ENCODE data around the gene AK5.

The AK5 gene

DNA sequence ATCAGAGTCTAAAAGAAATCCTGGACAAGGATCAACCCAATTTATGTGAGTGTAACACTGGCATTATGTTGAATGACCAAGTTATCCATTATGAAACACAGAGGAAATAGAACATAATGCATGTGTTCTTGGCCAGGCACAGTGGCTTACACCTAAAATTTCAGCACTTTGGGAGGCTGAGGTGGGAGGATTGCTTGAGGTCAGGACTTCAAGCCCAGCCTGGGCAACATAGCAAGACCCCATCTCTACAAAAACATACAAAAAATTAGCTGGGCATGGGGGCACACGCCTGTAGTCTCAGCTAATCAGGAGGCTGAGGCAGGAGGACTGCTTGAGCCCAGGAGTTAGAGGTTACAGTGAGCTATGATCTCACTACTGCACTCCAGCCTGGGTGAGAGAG, 270.8 kb downstream of the AK5 start:
- DNase-seq, result no peak

DNA sequence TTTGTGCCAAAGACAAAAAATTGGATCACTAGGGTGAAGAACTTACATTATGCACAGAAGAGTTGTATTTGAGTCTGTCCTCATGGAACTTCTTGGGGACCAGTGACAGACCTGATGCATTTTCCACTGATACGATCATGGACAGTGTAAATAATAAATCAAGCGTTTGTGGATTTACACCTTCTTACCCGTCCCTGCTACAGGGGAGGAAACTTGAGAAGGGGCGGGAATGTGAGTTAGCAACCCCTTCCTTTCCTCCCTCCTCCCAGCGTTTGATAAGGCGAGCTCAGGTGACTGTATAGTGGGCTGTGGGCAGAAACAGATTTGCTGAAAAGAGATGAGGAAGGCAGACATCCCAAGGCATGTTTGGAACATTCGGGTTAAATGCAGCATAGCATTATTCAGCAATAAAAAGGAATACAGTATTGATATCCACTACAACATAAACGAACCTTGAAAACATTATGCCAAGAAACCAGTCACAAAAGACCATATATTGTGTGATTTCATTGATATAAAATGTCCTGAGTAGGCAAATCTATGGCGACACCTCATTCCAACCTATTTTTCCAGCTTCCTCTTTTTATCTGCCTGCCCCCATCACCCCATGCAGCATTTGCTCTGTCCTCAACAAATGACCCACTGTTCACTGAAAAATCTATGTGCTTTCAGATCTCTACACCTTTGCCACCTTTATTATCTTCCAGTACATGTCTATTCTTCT, 271.9 kb downstream of the AK5 start:
- DNase-seq, result no peak

DNA sequence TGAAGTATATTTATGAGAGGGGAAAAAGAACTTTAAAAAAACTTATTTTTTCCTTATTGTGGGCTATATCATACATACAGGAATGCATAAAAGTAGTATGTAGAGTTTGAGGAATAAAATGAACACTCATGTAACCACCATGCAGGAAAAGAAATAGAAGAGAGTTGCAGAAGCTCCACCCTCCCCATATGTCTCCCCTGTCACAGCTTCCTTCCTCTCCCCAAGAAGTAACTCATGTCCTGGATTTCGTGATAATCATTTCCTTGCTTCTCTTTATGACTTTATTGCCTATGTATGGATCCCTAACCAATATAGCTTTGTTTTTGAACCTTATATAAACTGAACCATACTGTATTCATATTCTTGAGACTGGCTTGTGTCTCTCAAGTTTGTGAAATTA, 274.2 kb downstream of the AK5 start:
- DNase-seq, result no peak

DNA sequence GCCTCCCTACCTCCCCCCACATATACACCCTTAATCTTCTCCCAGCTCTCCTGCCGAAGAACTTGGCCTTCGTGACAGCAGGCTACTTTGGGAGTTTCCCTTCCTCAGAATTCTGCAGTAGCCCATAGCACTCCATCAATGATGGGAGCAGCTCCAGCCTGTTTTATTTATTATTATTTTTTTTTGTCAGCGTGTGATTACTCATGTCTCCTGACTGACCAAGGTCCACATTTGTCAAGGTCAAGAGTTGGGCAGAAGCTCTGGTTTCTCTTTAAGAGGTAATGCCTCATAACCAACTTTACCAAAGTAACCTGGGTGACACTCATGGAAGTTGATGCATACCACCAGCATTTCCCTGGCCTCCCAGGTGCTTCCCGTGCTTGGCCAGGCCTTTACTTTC, 275.2 kb downstream of the AK5 start:
- no peak for DNase-seq

DNA sequence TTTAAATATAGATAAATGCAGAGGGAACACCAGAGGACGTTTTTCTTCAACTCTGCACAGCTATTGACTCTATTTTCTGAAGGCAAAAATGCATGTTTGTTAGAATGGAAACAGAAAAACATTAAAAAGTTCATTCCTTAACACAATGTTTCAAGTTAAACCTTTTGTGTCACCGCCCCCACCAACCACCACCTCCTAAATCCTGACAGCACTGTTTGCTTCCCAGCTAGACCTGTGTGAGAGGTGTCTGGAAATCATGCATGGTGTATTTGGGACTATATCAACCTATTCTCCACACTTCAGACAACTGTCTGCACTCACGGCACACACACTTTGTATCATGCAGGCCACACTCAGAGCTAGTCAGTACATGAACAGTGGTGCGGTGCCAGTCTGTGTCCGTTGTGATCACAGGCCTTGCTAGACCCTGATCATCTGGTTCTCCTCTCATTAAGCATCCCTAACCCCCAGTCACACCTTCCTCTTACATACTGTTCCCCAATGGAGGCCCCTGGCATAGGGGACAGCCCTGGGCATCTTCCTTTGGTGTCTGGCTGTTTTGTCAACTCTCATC, 276.9 kb downstream of the AK5 start:
- no peak for DNase-seq

DNA sequence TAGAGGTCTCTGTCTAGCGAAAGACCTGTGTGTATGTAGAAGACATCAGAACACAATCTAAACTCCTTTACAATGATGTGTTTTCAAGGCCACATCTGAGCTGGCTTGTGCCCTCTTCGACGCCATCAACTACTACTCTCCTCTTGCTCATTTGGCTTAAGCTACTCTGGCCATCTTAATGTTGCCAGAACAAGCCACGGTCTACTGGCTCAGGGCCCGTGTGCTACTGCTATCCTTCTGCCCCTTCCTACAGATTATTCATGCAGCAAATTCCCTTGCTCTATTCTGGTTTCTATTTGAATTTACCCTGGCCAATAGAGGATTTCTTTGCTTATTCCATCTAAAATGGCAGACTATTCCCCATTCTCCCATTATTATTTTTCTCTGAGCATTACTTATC, 278.9 kb downstream of the AK5 start:
- no peak for DNase-seq

DNA sequence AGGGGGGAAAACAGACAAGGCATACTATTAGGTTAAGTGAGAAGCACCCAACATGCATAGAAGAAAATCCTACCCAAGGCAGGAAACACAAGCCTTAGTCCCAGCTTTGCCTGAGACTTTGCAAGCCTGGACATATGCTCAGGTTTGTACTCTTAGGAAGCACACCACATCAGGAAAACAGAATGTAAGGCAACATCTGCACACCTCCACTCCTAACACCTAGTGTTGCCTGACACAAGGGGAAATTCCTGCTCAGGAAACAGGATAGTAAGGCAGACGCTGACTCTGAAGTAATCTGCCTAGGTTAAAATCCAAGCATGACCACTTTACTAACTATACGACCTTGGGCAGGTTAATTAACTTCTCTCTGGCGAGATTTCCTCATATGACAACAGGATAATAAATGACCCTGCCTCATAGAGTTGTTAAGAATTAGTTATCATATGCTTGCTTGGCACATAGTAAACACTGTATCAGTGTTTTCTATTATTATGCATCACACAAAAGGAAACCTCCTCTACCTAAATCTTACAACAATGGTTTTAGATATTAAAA, 280.9 kb downstream of the AK5 start:
- no peak for DNase-seq

DNA sequence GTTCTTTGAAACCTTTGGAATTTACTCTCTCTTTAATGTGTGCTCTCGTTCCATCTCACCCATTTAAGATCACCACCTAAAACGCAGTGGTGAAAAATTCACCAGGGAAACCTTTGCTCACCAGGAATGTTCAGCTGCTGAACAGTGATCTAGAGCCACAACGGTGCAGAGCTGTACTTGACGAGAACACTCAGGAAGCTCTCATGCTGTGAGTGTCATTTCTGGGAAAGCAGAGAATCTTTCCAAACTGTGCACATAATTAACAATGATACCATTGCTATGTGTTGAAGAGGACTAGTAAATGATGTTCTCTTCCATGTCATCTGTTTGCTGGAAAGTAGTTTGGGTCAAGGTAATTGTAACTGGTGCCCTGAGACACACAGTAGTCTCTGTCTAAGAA, 283.5 kb downstream of the AK5 start:
- no peak for DNase-seq

DNA sequence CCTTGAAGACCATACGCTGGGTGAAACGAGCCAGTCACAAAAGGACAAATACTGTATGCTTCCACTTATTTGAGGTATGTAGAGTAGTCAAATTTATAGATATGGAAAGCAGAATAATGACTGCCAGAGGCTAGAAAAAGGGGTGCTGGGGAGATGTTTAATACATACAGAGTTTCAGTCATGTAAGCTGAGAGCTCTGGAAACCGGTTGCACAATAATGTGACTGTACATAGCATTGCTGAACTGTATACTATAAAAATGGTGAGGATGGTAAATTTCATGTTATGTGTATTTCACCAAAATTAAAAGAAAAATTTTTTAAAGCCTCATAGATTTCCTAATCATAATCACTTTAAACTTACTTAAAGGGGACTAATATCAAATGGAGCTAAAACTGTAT, 289.8 kb downstream of the AK5 start:
- DNase-seq, result no peak

DNA sequence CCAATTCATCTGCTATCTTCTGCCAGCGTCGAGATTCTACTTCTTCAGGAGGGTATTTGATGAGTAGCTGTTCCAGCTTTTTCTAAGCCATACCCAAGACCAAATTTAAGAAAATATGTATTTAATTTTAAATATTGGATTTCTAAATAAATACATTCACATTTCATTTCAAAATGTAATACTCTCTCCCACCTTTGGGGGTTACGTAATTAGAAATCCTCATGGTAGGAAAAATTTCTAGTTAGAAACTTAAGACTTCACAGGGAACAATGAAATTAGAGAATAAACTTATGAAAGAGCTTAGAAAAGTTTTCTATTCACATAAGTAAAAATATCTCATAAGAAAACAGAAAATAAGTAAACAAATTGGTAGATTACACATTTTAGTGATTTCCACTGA, 297.7 kb downstream of the AK5 start:
- DNase-seq, result no peak

DNA sequence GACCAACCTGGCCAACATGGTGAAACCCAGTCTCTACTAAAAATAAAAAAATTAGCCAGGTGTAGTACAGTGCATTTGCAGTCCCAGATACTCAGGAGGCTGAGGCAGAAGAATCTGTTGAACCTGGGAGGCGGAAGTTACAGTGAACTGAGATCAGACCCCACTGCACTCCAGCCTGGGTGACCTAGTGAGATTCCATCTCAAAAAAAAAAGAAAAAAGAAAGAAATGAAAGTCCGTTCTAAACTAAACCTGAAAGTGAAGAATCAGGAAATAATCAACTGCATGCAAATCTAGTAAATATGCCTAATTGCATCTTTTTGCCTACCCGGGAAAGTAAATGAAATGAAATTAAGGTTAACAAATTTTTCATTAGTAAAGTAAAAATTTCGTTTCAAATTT, 301.1 kb downstream of the AK5 start:
- no peak for DNase-seq

DNA sequence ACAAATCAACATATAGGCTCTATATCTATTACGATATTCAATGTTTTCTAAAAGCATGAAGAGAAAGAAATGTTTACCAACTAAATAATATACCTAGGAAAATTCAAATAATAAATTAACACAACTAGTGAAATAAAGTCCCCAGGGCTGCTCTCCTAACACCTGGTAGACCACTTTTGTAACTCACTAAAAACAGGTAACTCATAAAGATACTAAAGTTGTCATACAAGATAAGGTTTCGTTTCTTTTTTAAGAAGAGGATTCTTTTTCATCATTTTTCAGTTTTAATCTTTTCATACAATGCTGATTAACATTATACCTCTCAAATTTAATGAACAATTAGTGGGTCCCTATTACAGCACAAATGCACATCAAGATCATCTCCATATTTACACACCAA, 301.7 kb downstream of the AK5 start:
- no peak for DNase-seq

DNA sequence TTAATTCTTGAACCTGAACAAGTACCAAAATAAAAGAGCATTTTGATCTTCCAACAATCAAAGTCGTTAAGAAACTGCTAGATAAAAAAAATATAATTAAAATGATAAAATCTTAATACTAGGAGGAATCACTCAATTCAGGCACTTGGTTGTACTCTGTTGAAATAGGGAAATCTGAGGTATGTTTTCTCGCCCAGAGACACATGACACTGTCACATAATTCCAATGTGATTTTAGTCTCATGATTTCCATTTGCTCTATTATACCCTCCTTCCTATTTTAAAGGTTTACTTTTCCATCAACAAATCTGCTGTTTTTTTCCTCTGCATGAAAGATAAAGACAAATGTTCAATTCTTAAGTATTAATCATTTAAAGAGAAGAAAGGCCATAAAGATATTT, 303.1 kb downstream of the AK5 start:
- DNase-seq, result no peak

DNA sequence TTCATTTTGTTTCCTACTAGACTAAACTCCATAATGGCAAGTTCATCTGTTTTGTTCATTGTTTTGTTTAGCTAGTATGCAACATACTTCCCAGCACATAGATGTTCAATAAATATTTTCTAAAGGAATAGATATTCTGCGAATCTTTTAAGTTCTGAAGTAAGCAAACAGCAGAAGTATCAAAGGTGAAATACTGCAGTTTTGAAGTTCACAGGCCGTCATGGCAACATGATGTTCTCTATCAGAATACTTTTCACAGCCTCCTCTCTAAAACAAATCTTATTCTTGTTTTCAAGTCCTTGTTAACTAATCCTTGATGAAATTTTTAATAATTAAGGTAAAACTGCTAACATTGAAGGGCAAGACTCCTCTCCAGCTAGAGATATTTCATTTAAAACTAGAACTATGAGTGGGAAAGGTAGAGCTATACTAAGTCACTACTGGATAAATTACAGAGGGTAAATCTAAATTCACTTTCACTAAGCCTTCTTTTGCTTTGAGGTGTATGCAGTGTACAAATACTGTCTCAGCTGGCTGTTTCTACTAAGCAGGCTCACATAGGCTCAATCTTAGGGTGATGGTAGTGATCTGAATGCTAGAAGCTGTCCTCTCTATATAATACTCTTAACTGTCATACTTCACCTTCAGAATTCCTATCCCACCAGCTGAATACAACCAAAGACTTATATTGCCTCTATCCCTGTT, 303.9 kb downstream of the AK5 start:
- DNase-seq, result no peak

DNA sequence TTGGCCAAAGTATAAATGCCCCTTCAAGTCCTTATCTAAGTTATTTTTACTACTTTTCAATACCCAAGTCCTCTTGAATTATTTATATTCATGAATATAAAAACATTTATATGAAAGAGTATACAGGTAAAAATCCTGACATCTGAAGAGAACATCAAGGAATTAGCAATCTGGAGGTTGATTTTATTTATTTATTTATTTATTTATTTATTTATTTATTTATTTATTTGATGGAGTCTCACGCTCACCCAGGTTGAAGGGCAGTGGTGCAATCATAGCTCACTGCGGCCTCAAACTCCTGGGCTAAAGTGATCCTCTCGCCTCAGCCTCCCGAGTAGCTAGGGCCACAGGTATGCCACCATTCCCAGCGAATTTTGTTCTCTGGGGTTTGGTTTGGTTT, 307.4 kb downstream of the AK5 start:
- no peak for DNase-seq

DNA sequence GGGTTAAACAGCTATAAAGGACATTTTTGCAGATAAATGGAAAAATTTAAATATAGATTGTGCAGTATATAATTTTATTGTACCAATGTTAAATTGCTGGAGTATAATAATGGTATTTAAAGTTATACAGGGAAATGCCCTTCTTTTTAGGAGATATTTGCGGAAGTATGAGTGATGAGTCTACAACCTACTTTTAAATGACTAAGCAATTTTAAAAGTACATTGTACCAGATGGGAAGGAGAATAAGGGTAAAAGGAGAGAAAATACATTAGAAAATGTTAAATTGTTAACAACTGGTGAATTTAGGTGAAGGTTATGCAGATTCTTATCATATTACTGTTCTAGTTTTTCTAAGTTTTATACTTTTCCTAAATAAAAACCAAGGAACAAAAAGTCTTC, 308.8 kb downstream of the AK5 start:
- DNase-seq, result no peak

DNA sequence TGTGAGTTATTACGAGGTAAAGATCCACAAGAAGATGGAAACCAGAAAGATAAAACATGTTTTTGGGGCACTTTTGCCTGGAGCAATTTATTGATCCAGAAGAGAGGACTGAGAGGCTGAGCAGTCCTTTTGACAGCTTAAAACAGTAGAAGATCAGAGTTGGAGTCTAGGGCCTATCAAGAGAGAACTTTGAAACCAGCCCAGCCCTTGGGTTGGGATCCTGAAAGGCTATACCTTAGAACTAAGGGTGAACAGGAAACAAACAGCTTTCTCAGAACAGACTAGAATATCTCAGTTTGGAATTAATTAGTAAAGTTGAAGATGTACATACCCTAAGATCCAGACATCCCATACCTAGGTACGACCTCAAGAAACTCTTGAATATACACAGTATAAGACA, 311.1 kb downstream of the AK5 start:
- DNase-seq, result no peak

DNA sequence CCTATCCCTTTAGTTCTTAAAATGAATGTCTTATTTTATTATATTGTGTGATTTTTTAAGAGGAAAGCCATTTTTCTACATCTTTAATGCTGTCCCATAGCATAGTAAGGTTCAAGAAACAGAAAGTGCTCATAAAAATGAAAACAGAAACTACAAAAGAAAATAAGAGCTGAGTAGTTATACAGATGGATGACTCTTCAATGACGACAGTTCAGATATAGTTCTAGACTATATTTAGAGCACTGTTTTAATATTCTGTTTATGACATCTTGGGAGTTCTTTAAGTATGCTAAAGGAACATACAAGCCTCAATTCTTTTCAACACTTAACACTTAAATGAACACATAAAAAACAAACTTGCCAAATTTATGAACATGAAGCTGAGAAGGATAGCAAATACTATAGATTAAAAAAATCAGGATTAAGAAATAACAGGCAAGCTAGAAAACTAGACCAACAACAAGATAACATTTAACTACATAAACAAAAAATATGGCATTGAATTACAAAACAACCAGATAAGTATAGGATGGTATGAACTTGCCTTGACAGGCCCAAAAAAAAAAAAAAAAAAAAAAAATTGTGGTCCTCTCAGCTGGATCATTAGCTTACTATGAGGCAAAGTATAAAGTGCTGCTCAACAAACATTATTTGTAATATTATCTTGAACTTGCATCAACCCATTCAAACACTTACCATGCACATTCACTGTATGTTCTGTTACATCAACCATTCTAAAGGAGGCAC, 312.7 kb downstream of the AK5 start:
- no peak for DNase-seq

DNA sequence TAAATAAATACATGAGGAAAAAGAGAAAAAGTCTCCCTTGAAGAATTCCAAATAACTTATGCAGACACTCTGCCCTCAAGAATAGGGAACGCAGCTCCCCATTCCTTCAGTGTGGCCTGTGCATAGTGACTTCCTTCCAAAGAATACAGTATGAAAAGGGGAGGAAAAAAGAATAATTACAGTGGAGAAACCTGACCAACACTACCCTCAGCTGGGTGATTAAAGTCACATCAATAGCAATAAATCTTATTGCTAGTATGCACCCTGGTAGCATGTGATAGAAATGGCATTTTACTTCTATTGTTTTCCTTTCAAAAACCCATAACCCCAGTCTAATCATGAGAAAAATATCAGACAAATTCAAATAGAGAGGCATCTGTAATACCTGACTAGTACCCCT, 315.5 kb downstream of the AK5 start:
- no peak for DNase-seq

DNA sequence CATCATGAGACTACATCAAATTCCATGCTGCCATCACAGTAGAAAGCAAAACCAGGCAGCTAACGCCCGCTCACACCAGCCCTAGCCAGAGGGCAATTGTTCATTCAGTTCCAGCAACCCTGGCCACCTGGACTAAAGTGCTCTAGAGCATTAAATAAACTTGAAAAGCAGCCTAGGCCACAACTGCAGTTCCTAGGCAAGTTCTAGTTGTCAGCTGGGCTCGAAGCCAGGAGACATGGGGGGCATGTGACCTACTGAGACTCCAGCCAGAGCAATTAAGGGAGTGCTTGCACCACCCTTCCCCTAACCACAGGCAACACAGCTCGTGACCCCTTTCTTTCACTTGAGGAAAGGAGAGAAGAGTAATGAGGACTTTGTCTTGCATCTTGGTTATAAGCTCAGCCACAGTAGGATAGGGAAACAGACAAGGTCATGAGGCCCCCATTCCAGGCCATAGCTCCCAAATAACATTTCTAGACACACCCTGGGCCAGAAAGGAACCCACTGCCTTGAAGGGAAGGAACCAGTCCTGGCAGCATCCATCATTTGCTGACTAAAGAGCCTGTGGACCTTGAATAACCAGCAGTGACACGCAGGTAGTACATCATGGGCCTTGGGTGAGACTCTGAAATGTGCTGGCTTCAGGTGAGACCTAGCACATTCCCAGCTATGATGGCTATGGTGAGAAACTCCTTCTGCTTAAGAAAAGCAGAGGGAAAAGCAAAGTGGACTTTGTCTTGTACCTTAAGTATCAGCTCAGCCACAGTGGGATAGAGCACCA, 323.6 kb downstream of the AK5 start:
- DNase-seq, result no peak

DNA sequence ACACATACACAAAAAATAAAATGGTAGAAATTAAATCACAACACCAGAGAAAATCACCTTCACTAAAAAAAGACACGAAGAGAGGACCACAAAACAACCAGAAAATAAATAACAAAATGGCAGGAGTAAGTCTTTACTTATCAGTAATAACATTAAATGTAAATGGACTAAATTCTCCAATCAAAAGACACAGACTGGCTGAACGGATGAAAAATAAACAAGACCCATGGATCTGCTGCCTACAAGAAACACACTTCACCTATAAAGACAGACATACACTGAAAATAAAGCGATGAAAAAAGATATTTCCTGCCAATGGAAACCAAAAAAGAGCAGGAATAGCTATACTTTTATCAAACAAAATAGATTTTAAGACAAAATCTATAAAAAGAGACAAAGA, 327.1 kb downstream of the AK5 start:
- no peak for DNase-seq
